Esophagus (tissue), 2 donors: ENCODE data around the gene HPS3. TPM values are rescaled to one million over a fixed set of nuclear protein-coding genes. Genes with fewer than 3 reads are reported as not detected.

Source experiments
- H3K27ac ChIP-seq, 2 donors: one replicate each; pipeline ENCODE4 v1.5.1; 2013; ENCODE audit warnings: low read depth in 2 of 2, mild to moderate bottlenecking in 2 of 2, inconsistent platforms in 1 of 2, low read length in 1 of 2, moderate library complexity in 1 of 2
- H3K27me3 ChIP-seq, 2 donors: one replicate each; pipeline ENCODE4 v1.6.1; 2013; ENCODE audit warnings: low read length in 2 of 2, control low read depth in 1 of 2, mild to moderate bottlenecking in 1 of 2; ENCODE audit not compliant: insufficient read depth in 2 of 2, control insufficient read depth in 1 of 2
- H3K36me3 ChIP-seq, 2 donors: one replicate each; pipeline ENCODE4 v1.6.1; 2013; ENCODE audit warnings: low read length in 1 of 2; ENCODE audit not compliant: control insufficient read depth in 2 of 2, insufficient read depth in 2 of 2
- H3K4me1 ChIP-seq, 2 donors: one replicate each; pipeline ENCODE4 v1.6.1; 2013; ENCODE audit warnings: low read length in 1 of 2; ENCODE audit not compliant: control insufficient read depth in 2 of 2, insufficient read depth in 2 of 2
- H3K4me3 ChIP-seq, 2 donors: one replicate each; pipeline ENCODE4 v1.5.1; 2013; ENCODE audit warnings: low read length in 2 of 2, mild to moderate bottlenecking in 2 of 2, low read depth in 1 of 2, moderate library complexity in 1 of 2
- H3K9me3 ChIP-seq, 2 donors: one replicate each; pipeline ENCODE4 v1.6.1; 2013; ENCODE audit warnings: mild to moderate bottlenecking in 2 of 2, low read depth in 1 of 2, low read length in 1 of 2, moderate library complexity in 1 of 2; ENCODE audit not compliant: control insufficient read depth in 2 of 2, insufficient read depth in 1 of 2
- WGBS, 2 donors: extraction: QIAGEN DNeasy Blood & Tissue Kit; methylation state at CpG; one replicate each; pipeline ENCODE4 v1.1.7; 2013; 5-methylcytosine and 5-hydroxymethylcytosine counted together
- polyA plus RNA-seq, 2 donors: library from polyadenylated mRNA; stranded (reverse); fragments of 200-250 nt; gene quantifications; one replicate each; pipeline ENCODE4 v1.2.3, GENCODE V29; 2013
- donor health status: healthy with polysubstance abuse.
- donor health status: Bipolar disorder and iron deficiency.

HPS3 gene
- polyA plus RNA-seq, 2 donors: 4.0 to 4.2 TPM

DNA sequence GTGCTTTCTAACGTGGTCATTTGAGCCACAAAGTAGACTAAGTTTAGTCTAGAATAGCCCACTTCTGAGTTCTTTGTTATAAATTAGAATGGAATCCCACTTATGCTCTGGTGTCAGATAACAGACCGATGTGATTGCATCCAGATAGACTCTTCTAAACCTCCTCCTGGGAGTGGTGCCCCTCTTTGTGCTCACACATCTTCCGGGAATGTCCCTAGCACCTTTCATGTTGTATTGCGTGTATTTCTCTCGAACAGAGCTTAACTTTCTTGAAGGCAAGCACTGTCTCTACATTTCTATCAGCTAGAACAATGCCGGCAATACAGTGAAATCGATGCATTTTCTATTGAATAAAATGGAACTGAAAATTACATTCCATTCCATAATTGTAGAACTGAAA lies 69.2 kb downstream of the HPS3 start:
- Histone ChIP-seq H3K9me3 (no peaks in the 10 kb centered on the region), H3K4me1 (no peaks in the 10 kb centered on the region), H3K4me3 (no peak overlapping the region), H3K27me3 (no peaks in the 10 kb centered on the region), H3K27ac (no peak overlapping the region), H3K36me3 (no peaks in the 10 kb centered on the region)
- WGBS, 2 donors: 67 to 70% methylated on average over 7 of the region's 7 CpGs

DNA sequence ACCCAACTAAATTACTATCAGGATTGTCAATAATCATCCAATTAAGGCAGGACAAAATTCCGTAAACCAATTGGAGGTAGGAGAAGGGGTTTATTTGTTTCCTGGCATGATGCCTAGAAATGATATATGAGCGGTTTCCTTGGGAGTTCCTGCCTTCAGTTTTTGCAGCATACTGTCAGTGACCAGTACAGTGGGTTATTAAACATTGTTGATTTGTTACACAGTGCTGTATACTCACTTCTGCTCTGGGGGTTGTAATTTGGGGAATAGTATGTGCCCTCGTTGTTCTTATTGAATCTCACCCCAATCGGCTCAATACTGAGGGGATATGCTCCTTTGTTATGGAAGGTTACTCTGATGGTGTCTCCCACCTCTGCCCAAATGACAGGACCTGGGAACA lies 70.0 kb downstream of the HPS3 start:
- Histone ChIP-seq H3K36me3 (no peaks in the 10 kb centered on the region), H3K9me3 (no peaks in the 10 kb centered on the region), H3K27me3 (no peaks in the 10 kb centered on the region), H3K4me3 (no peak overlapping the region), H3K4me1 (no peaks in the 10 kb centered on the region), H3K27ac (no peak overlapping the region)
- WGBS, 2 donors: 38 to 42% methylated on average over 4 of the region's 4 CpGs

DNA sequence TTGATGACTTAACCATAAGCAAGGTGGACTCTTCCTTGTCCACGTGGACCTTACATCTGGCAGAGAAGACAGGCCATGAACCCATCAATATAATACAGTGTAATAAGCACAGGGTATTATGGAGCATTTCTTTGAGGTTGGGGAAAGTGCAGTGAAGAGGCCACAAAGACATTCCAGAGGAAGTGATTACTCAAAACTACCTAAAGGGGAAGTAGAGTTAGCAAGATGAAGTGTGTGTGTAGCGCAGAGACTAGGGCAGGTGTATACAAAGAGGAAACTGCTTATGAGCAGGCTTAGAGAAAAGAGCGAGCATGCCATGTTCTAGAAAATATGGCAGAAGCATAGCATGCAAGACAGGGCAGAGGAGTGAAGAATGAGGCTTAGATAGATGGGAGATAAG lies 74.3 kb downstream of the HPS3 start:
- Histone ChIP-seq H3K27ac (no peak overlapping the region), H3K4me3 (no peak overlapping the region), H3K27me3 (no peaks in the 10 kb centered on the region), H3K36me3 (no peaks in the 10 kb centered on the region), H3K4me1 (no peaks in the 10 kb centered on the region), H3K9me3 (no peaks in the 10 kb centered on the region)
- WGBS, 2 donors: 70% methylated on average over 3 of the region's 3 CpGs

DNA sequence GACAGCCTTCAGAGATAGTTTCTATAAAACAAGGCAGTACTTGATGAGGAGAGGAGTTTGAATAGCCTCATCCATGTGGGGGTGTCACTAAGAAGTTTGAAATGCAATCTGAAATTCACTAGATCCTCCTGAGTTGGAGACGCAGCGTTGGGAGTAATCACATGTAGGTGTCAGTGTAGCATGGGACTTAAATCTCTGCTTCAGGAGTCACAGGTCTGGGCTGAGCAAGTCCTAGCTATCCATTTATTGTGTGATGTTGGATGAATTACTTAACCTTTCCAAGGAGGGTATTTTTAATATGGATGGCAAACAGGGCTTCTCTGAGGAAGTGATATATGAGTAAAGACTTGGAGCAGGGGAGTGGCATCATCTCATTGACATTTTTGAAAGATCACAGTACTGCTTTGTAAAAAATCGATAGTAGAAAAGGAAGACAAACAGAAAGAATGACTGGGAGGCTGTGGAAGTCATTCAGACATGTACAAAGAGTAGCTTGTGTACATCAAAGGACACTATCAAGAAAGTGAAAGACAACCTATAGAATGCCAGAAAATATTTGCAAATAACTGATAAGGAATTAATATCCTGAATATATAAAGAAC lies 75.1 kb downstream of the HPS3 start:
- H3K27ac ChIP-seq: no peak overlapping the region
- no peaks in the 10 kb centered on the region for H3K36me3 ChIP-seq
- H3K4me3 ChIP-seq: no peak overlapping the region
- no peaks in the 10 kb centered on the region for H3K9me3 ChIP-seq
- no peaks in the 10 kb centered on the region for H3K27me3 ChIP-seq
- WGBS, 2 donors: 78 to 81% methylated on average over 3 of the region's 3 CpGs
- no peaks in the 10 kb centered on the region for H3K4me1 ChIP-seq

DNA sequence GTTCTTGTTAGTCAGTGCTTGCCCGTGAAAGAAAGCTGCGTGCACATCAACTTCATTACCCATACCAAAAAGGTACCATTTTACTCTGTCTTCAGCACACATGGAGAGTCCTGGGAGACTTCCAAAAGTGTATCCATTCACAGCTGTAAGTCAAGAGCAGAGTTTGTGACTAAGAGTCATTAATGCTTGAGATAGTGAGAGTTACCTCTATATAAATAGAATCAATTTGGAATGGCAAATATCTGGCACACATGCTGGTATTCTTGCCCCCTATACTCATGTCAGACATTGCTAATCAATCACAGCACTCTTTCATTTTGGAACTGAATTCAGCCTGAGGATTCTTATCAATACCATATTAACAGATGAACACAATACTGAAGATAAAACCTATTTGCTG lies 78.0 kb downstream of the HPS3 start:
- Histone ChIP-seq H3K27ac (no peak overlapping the region), H3K4me1 (no peaks in the 10 kb centered on the region), H3K9me3 (no peaks in the 10 kb centered on the region), H3K36me3 (no peaks in the 10 kb centered on the region), H3K27me3 (no peaks in the 10 kb centered on the region), H3K4me3 (no peak overlapping the region)
- WGBS, 2 donors: 92 to 94% methylated on average over 2 of the region's 2 CpGs

DNA sequence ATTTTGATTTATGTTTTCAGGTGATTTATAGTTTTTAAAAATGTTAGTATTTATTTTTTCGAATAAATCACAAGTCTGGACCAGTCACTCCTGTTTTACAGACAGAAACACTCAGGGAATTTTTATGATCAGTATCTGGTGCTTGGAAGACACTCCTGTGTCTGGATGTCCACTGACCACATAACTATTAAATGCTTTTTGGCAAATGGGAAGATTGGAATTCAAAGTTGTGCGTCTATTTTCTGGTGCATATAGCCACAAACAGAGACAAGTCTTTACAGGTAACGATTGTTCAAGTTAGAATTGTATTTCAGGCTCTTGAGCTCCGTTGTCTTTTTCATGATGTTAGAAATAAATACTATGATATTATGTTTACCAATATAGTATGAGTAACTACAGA lies 80.0 kb downstream of the HPS3 start:
- H3K27me3 ChIP-seq: no peaks in the 10 kb centered on the region
- no peak overlapping the region for H3K4me3 ChIP-seq
- H3K4me1 ChIP-seq: no peaks in the 10 kb centered on the region
- 69 to 71% methylated on average over 4 of the region's 4 CpGs for WGBS, 2 donors
- no peak overlapping the region for H3K27ac ChIP-seq
- no peaks in the 10 kb centered on the region for H3K9me3 ChIP-seq
- H3K36me3 ChIP-seq: no peaks in the 10 kb centered on the region

DNA sequence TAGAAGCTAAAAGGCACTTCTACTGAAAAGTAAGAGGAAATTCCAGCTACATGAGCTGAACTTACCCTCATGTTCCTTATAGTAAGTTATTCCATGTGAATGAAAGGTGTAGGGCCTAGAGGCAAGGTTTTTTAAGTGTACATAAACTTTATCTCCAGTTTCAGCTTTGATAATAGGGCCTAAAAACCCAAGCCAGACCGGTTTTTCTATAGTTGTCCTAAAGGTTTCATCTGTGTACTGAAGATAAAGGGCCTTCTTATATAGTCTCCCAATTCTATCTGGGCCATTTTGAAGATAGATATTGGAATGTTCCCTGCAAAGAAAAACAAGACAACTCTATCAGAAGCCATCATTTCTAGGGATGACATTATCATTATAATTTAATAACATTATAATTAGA lies 82.9 kb downstream of the HPS3 start:
- Histone ChIP-seq H3K27me3 (no peaks in the 10 kb centered on the region), H3K27ac (no peak overlapping the region), H3K4me3 (no peak overlapping the region), H3K36me3 (no peaks in the 10 kb centered on the region), H3K4me1 (no peaks in the 10 kb centered on the region), H3K9me3 (no peaks in the 10 kb centered on the region)
- 50 to 65% methylated on average over 1 of the region's 1 CpG for WGBS, 2 donors

DNA sequence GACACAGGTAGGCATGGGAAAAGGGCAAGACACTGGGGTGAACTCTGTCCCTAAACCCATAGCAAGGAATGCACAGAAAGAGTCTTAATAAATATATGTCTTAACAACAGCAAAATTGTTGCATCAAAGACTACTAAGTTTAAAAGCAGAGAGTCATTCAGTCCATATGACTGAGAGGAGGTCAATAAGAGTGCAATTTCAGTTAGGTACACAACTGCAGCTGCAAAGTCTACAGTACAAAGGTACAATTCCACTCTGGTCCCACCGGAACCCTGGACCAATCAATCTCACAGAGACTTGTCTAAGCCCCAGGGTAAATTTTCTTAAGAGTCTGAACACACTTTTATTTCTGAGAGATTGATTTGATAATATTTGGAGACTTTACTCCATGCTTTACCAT lies 85.3 kb downstream of the HPS3 start:
- H3K9me3 ChIP-seq: no peaks in the 10 kb centered on the region
- no peak overlapping the region for H3K27ac ChIP-seq
- H3K27me3 ChIP-seq: no peaks in the 10 kb centered on the region
- H3K36me3 ChIP-seq: no peaks in the 10 kb centered on the region
- H3K4me3 ChIP-seq: no peak overlapping the region
- no peaks in the 10 kb centered on the region for H3K4me1 ChIP-seq
- WGBS, 2 donors: 59 to 64% methylated on average over 1 of the region's 1 CpG

DNA sequence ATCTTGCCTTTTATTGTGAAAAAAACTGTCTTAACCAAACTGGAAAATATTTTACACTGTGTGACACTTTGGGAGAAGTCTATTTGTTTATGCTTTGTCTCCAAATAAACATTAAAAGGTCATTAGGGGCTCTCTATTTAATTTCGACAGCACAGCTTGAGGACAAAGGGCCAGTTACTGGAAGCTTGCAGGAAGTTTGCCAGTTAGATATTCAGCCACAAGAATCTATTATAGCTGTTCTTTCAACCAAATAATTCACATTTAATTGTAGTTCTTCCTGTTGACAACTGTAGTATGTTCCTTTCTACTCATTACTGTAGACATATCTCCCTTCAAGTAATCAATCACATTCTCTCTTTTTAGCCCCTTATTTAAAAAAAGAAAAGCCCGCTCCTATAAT lies 86.1 kb downstream of the HPS3 start:
- H3K36me3 ChIP-seq: no peaks in the 10 kb centered on the region
- no peaks in the 10 kb centered on the region for H3K27me3 ChIP-seq
- no peak overlapping the region for H3K4me3 ChIP-seq
- no peaks in the 10 kb centered on the region for H3K4me1 ChIP-seq
- H3K27ac ChIP-seq: no peak overlapping the region
- WGBS, 2 donors: 64 to 73% methylated on average over 2 of the region's 2 CpGs
- no peaks in the 10 kb centered on the region for H3K9me3 ChIP-seq

DNA sequence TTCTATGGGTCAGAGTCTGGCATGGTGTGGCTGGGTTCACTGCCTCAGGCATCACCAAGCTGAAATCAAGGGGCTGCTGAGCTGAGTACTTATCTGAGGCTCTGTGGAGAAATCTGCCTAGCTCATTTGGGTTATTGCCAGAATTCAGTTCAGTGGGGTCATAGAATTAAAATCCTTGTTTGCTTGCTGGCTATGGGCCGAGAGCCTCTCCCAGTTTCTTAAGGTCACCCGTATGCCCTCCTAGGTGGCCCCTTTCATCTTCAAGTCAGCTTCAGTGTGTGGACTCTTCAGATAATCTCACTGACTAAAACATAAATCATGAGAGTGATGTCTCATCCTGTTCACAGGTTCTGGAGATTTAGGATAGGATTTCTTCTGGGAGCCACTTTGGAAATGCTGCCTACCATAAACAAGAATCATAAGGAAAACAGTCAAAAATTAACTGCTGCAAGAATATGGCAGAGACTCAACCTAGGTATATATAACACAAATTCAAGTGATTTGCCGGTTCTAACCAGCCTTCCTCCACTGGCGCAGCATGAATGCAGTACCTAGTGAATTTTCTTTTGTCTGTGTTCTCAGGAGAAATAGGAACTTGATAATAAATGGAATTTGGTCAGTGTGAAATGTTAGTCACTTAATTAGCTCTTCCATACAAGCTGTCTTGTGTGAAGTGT lies 86.9 kb downstream of the HPS3 start:
- 69% methylated on average over 4 of the region's 4 CpGs for WGBS, 2 donors
- Histone ChIP-seq H3K9me3 (no peaks in the 10 kb centered on the region), H3K4me3 (no peak overlapping the region)

More for the DNA sequence above, 86.9 kb downstream of the HPS3 start:
- Histone ChIP-seq H3K27me3 (no peaks in the 10 kb centered on the region), H3K27ac (no peak overlapping the region), H3K36me3 (no peaks in the 10 kb centered on the region), H3K4me1 (no peaks in the 10 kb centered on the region)
